B cell (primary cell): ENCODE measurements around the gene RAB3C.

Experiments used
- EZH2 ChIP-seq: IDR thresholded peaks from 2 replicates; pipeline ENCODE4 v1.6.1; 2012; ENCODE audit warnings: borderline replicate concordance, low read depth, mild to moderate bottlenecking, moderate library complexity, low read length; ENCODE audit not compliant: insufficient read depth, poor library complexity, severe bottlenecking
- TF ChIP-seq, protein P1 (sequence below): fragments of 200-600 bp; IDR thresholded peaks from one replicate; pipeline ENCODE4 v1.8.0; 2022; ENCODE audit warnings: antibody characterized with exemption, mild to moderate bottlenecking

DNA sequence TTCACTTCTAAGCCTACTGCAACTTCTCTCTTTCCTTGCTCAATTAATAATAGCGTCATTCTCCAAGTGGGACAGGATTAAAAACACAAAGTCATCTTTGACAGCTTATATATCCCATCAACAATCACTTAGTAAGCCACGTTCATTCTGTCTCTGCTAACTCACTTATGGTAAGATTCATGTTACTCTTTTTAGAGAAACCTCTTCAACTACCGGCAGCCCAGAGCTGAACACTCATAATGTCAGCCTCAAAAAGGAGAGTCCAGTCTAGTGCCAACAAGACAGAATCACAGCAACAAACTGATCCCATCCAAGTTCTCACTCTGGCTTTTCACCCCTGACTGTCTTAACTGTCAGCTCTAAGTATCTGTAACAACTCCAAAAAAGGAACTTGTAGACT lies 196.0 kb downstream of the RAB3C start:
- TF ChIP-seq, protein P1, sequence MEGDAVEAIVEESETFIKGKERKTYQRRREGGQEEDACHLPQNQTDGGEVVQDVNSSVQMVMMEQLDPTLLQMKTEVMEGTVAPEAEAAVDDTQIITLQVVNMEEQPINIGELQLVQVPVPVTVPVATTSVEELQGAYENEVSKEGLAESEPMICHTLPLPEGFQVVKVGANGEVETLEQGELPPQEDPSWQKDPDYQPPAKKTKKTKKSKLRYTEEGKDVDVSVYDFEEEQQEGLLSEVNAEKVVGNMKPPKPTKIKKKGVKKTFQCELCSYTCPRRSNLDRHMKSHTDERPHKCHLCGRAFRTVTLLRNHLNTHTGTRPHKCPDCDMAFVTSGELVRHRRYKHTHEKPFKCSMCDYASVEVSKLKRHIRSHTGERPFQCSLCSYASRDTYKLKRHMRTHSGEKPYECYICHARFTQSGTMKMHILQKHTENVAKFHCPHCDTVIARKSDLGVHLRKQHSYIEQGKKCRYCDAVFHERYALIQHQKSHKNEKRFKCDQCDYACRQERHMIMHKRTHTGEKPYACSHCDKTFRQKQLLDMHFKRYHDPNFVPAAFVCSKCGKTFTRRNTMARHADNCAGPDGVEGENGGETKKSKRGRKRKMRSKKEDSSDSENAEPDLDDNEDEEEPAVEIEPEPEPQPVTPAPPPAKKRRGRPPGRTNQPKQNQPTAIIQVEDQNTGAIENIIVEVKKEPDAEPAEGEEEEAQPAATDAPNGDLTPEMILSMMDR = no peak
- TF ChIP-seq EZH2 = no peak
